PC-9 (cell line): ENCODE data around the gene SOX2. TPM values are rescaled to one million over a fixed set of nuclear protein-coding genes. Genes with fewer than 3 reads are reported as not detected.
A peak's percentile ranks its signal among the peaks of the same experiment; 100 is the strongest.
"Not testable (repeated sequence)": the region's sequence is repeated elsewhere in the genome, so short reads cannot be mapped to it uniquely, and the experiment has no call there.

Experiments used
- BruUV-seq: library from RNA; stranded (reverse); fragments of 400-500 nt; replicated peaks from 2 replicates; lab custom pipeline; 2021; lab: Mats Ljungman, UMichigan
- CTCF ChIA-PET: fragments of 300-600 bp; sonication (Branson Sonifier 250); formaldehyde crosslinking; loops from one replicate; lab custom pipeline; 2022; ENCODE audit warnings: antibody characterized with exemption; lab: Charles Lee
- POLR2A ChIA-PET: fragments of 300-600 bp; sonication (Branson Sonifier 250); formaldehyde crosslinking; loops from one replicate; lab custom pipeline; 2022; ENCODE audit warnings: antibody characterized with exemption; ENCODE audit not compliant: unreplicated experiment; lab: Charles Lee
- DNase-seq, 2 experiments: peaks; one replicate each; pipeline versions ENCODE4 v3.0.0 to v3.0.0-alpha.2; 2015 to 2022; ENCODE audit warnings: mixed read lengths in 1 of 2
- H2AFZ ChIP-seq: fragments of 200-600 bp; sonication (generic); 2 replicates; pipeline ENCODE4 v1.8.1; 2017; ENCODE audit warnings: antibody characterized with exemption
- H3F3A ChIP-seq: fragments of 200-600 bp; sonication (generic); 2 replicates; pipeline ENCODE4 v1.8.1; 2017; ENCODE audit warnings: antibody characterized with exemption, mild to moderate bottlenecking, low read depth; ENCODE audit not compliant: insufficient read depth
- H3K27ac ChIP-seq: fragments of 200-600 bp; sonication (generic); 2 replicates; pipeline ENCODE4 v1.6.1; 2016; ENCODE audit warnings: mixed run types
- H3K27me3 ChIP-seq: fragments of 200-600 bp; sonication (generic); 2 replicates; pipeline ENCODE4 v1.6.1; 2016; ENCODE audit warnings: low read depth, mixed run types; ENCODE audit not compliant: insufficient read depth
- H3K36me3 ChIP-seq: fragments of 200-600 bp; sonication (generic); 2 replicates; pipeline ENCODE4 v1.6.1; 2016; ENCODE audit warnings: low read depth, mixed run types
- H3K4me1 ChIP-seq: fragments of 200-600 bp; sonication (generic); replicated peaks from 2 replicates; pipeline ENCODE4 v1.6.1; 2016; ENCODE audit warnings: mixed run types; ENCODE audit not compliant: insufficient read depth
- H3K4me2 ChIP-seq: fragments of 200-600 bp; sonication (generic); 2 replicates; pipeline ENCODE4 v1.6.1; 2017; ENCODE audit warnings: mixed run types
- H3K4me3 ChIP-seq: fragments of 200-600 bp; sonication (generic); 2 replicates; pipeline ENCODE4 v1.6.1; 2016; ENCODE audit warnings: mixed run types
- H3K79me2 ChIP-seq: fragments of 200-600 bp; sonication (generic); 2 replicates; pipeline ENCODE4 v1.6.1; 2017; ENCODE audit warnings: low read depth, mixed run types
- H3K9me2 ChIP-seq: fragments of 200-600 bp; sonication (generic); 2 replicates; pipeline ENCODE4 v1.8.1; 2017; ENCODE audit warnings: mild to moderate bottlenecking; ENCODE audit not compliant: insufficient read depth
- H3K9me3 ChIP-seq: fragments of 200-600 bp; sonication (generic); 2 replicates; pipeline ENCODE4 v1.8.1; 2016; ENCODE audit warnings: low read depth; ENCODE audit not compliant: insufficient read depth
- H4K20me1 ChIP-seq: fragments of 200-600 bp; sonication (generic); 2 replicates; pipeline ENCODE4 v1.8.1; 2017; ENCODE audit not compliant: insufficient read depth
- EZH2 ChIP-seq: fragments of 200-600 bp; sonication (generic); IDR thresholded peaks from 2 replicates; pipeline ENCODE4 v1.8.0; 2017; ENCODE audit warnings: antibody characterized with exemption, low read depth
- intact Hi-C: fragments of 100-400 bp; cut with micrococcal nuclease; formaldehyde crosslinking; loops from one replicate; pipeline ENCODE4 v1.10.0; 2022; ENCODE audit not compliant: unreplicated experiment
- total RNA-seq: library from RNA; stranded (reverse); gene quantifications from 2 replicates; pipeline ENCODE4 v1.2.3, GENCODE V29; 2021
- TF ChIP-seq, protein P1 (sequence below): fragments of 200-600 bp; sonication (generic); conservative IDR thresholded peaks from 2 replicates; pipeline ENCODE4 v1.6.1; 2017; ENCODE audit warnings: mixed run types, antibody characterized with exemption, mild to moderate bottlenecking, moderate library complexity

Gene SOX2
- total RNA-seq, 1 experiment from 2014 or later = not detected

DNA sequence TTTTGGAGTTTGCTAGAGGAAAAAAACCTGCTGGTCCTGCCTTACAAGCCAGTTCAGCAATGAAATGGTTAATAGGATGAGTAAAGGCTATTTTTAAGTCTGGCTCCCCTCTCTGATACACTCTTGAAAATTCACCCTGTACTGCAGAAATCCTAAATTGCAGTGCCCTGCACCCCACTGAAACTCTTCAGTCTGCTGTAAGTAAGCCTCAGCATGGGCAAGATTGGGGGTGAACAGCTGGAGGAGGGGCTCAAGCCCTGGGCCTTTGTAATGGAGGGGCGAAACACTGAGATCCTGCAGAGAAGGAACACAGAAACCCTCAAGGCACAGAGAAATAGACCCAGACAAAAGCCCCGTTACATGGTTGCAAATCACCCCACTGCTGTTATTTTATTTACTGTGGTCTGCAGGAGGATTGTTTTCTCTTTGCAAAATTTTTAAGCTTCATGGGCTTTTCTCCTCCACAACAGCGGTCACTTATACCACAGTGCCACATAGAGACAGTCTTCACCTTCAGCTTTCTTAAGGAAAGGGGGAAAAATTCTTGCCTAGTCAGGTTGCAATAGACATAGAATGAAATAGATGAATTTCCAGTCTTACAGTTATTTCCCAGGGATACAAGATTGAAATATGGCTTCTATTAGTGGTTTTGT lies 45.0 kb downstream of the SOX2 start:
- no peak for DNase-seq
- H3K4me2 ChIP-seq = peak overlapping the region; percentile 6; the same call in 1 of the 2 replicates
- H3K27me3 ChIP-seq = no peaks in the 10 kb centered on the region
- POLR2A ChIA-PET = no interaction called here
- CTCF ChIA-PET = no interaction called here
- no peak overlapping the region for H3K4me3 ChIP-seq
- peaks cover 40% of the 10 kb centered on the region for H3K4me1 ChIP-seq
- TF ChIP-seq EZH2 = no peak
- TF ChIP-seq, protein P1, sequence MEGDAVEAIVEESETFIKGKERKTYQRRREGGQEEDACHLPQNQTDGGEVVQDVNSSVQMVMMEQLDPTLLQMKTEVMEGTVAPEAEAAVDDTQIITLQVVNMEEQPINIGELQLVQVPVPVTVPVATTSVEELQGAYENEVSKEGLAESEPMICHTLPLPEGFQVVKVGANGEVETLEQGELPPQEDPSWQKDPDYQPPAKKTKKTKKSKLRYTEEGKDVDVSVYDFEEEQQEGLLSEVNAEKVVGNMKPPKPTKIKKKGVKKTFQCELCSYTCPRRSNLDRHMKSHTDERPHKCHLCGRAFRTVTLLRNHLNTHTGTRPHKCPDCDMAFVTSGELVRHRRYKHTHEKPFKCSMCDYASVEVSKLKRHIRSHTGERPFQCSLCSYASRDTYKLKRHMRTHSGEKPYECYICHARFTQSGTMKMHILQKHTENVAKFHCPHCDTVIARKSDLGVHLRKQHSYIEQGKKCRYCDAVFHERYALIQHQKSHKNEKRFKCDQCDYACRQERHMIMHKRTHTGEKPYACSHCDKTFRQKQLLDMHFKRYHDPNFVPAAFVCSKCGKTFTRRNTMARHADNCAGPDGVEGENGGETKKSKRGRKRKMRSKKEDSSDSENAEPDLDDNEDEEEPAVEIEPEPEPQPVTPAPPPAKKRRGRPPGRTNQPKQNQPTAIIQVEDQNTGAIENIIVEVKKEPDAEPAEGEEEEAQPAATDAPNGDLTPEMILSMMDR = no peak
- no peaks in the 10 kb centered on the region for H3F3A ChIP-seq
- H3K79me2 ChIP-seq = no peaks in the 10 kb centered on the region
- intact Hi-C loops = no loop called here
- no peak overlapping the region for H2AFZ ChIP-seq
- no peaks in the 10 kb centered on the region for H3K36me3 ChIP-seq
- no peaks in the 10 kb centered on the region for H3K9me2 ChIP-seq
- H3K9me3 ChIP-seq = no peaks in the 10 kb centered on the region
- no peak overlapping the region for H3K27ac ChIP-seq
- H4K20me1 ChIP-seq = no peaks in the 10 kb centered on the region
- no TSS peak for BruUV-seq

DNA sequence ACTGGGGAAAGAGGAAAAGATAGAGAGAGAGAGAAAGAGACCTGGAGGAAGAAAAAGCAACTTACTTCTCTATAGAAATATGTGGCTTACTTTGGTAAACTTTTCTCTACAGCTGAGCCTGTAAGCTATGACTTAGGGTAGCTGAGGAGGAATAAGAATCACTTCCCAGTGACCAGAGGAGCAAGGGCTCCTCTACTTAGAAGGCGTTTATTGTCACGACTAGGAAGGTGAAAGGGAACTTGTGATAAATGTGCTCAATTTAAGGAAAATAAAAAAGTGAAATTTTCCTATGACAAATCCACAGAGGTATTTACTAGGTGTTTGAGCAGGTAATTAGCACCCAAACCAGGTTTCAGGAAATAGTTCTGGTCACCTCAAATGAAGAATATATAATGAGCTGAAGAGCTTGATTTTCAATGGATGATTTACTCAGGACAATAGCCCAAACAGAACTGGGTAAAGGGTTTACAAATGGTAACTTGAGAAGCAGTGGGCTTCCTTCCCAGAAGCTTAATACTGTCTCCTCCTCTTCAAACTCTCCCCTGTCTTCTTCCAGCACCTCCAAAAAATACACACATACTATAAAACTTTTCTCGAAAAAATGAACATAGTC lies 46.1 kb downstream of the SOX2 start:
- H3K4me3 ChIP-seq = no peak overlapping the region
- BruUV-seq = no TSS peak
- H3F3A ChIP-seq = no peaks in the 10 kb centered on the region
- peak overlapping the region; percentile 16; the same call in 1 of the 2 replicates for H3K27ac ChIP-seq
- intact Hi-C loops = no loop called here
- H3K27me3 ChIP-seq = no peaks in the 10 kb centered on the region
- H3K36me3 ChIP-seq = no peaks in the 10 kb centered on the region
- no peaks in the 10 kb centered on the region for H4K20me1 ChIP-seq
- no peaks in the 10 kb centered on the region for H3K9me3 ChIP-seq
- peak overlapping the region; percentile 50 for H2AFZ ChIP-seq
- peak in 1 of 2 experiments; percentile 42 for DNase-seq
- no peaks in the 10 kb centered on the region for H3K79me2 ChIP-seq
- POLR2A ChIA-PET = no interaction called here
- peak overlapping the region; percentile 43 for H3K4me2 ChIP-seq
- H3K9me2 ChIP-seq = no peaks in the 10 kb centered on the region
- TF ChIP-seq, protein P1 = no peak
- TF ChIP-seq EZH2 = no peak
- CTCF ChIA-PET = interaction anchor here (0.6 kb wide), 1 partner anchor 58 kb away, joined by 3 read pairs; no protein-coding TSS in a partner anchor
- peaks cover 40% of the 10 kb centered on the region for H3K4me1 ChIP-seq

- no peak overlapping the region for H3K4me2 ChIP-seq
- CTCF ChIA-PET = interaction anchor here (0.6 kb wide), 1 partner anchor 952 kb away, joined by 3 read pairs; no protein-coding TSS in a partner anchor
- H4K20me1 ChIP-seq = no peaks in the 10 kb centered on the region
- H3K79me2 ChIP-seq = no peaks in the 10 kb centered on the region
- TF ChIP-seq EZH2 = no peak
- TF ChIP-seq, protein P1 = no peak
- no peak overlapping the region for H2AFZ ChIP-seq
- POLR2A ChIA-PET = no interaction called here
- peaks cover 23% of the 10 kb centered on the region for H3K4me1 ChIP-seq
- H3K9me2 ChIP-seq = no peaks in the 10 kb centered on the region
- H3K27me3 ChIP-seq = no peaks in the 10 kb centered on the region
- no peaks in the 10 kb centered on the region for H3K36me3 ChIP-seq
- H3K4me3 ChIP-seq = no peak overlapping the region
- H3F3A ChIP-seq = no peaks in the 10 kb centered on the region
- H3K27ac ChIP-seq = no peak overlapping the region
- BruUV-seq = no TSS peak
- intact Hi-C loops = no loop called here
- no peaks in the 10 kb centered on the region for H3K9me3 ChIP-seq
- DNase-seq = no peak
These were observed 50.2 kb downstream of the SOX2 start for GRCh38 chr3:181761906-181762305.

- CTCF ChIA-PET, H3K27me3 ChIP-seq, POLR2A ChIA-PET, H3K79me2 ChIP-seq, H3K27ac ChIP-seq, H3K4me1 ChIP-seq, BruUV-seq, H3K9me3 ChIP-seq, intact Hi-C loops, DNase-seq, H4K20me1 ChIP-seq, H3K4me3 ChIP-seq, H3K9me2 ChIP-seq, H3F3A ChIP-seq, H3K4me2 ChIP-seq, H2AFZ ChIP-seq, H3K36me3 ChIP-seq: not testable (repeated sequence)
These were observed 52.3 kb downstream of the SOX2 start for GRCh38 chr3:181764033-181764432.
